Stimulated activated CD4-positive, alpha-beta T cell treated with anti-CD3 and anti-CD28 coated beads, Interleukin-12 subunit alpha, Interleukin-12 subunit beta, amount 100 ng/mL, for 24 hours (primary cell): ENCODE data around the gene DDHD1.

Experiments
- DNase-seq, 2 experiments: peaks; one replicate each; pipeline ENCODE4 v3.0.0-alpha.2; 2020; ENCODE audit warnings: low read depth in 2 of 2

Gene DDHD1

GRCh38 chr14:53034036-53034435, 119.1 kb downstream of the DDHD1 start:
- no peak for DNase-seq

- no peak for DNase-seq
Measured at GRCh38 chr14:53032838-53033390, 120.2 kb downstream of the DDHD1 start.

DNA sequence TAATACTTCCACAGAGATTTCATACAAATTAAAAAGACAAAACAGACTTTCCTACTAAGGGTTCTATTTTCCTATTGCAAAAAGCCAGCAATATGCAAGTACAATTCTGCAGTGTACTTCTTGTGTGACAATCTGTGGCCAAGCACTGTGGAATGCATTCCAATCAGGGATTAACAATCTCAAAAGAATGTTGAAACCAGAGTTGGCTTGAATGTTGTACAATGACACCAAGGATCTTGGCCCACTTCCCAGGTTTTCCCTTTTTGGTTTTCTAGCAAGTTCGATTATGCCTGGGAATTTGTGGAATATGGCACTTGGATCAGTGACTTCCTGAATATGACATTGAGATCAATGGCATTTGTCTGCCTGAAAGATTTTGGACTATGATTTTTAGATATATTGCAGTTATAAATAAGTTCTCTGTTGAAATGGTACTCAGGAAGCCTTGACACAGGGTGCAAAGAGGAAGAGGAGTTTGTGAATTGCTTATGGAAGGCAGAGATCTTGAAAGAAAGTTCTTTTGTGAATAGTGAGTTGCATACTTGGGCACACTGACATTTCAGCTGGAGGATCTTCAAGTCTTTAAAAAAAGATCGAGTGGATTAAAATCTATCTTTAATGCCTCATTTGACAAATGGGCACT, 120.8 kb downstream of the DDHD1 start:
- DNase-seq = no peak

DNA sequence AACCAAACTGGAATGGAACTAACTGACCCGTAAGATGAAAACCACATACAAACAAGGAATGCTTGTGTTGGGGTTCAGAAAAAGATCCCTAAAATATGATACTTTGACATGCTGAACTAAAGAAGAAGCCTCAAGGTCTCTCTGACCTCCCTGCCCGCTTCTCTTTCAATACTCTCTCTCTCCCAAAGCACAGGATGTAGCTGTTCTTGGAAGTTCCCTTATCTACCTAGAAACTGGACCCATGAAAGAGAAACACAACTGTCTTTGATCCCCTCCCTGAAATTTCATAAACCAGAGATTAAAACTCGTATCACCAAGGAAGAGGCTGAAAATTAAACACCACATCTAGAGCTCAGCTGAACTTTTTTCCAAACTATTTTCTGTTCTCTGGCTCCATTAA, 125.6 kb downstream of the DDHD1 start:
- no peak for DNase-seq

DNA sequence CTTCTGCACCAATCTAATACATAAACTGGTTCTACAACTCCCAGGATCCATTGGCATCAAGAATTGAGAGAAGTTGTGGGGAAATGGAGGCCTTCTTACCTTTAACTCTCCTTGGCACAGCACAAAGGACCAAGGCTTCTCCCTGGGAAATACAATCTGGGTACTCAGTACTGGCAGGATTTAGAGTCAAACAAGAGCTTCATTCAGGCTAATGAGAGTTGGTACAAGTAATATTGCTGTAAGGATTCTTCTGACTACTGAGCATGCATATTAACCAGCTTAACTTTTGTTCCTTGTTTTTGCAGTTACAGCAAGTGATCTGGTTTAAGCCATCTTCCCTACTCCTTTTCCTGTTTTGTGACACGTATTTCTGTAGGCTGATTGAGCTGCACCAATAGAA, 126.1 kb downstream of the DDHD1 start:
- no peak for DNase-seq

GRCh38 chr14:53023325-53023724, 129.8 kb downstream of the DDHD1 start:
- DNase-seq = no peak

- no peak for DNase-seq
Measured at GRCh38 chr14:53022593-53022992, 130.5 kb downstream of the DDHD1 start.

- no peak for DNase-seq
Measured at GRCh38 chr14:53020193-53020932, 132.8 kb downstream of the DDHD1 start.

GRCh38 chr14:53019406-53019805, 133.7 kb downstream of the DDHD1 start:
- DNase-seq = no peak

GRCh38 chr14:53017837-53018236, 135.3 kb downstream of the DDHD1 start:
- no peak for DNase-seq

GRCh38 chr14:53016919-53017318, 136.2 kb downstream of the DDHD1 start:
- no peak for DNase-seq

DNA sequence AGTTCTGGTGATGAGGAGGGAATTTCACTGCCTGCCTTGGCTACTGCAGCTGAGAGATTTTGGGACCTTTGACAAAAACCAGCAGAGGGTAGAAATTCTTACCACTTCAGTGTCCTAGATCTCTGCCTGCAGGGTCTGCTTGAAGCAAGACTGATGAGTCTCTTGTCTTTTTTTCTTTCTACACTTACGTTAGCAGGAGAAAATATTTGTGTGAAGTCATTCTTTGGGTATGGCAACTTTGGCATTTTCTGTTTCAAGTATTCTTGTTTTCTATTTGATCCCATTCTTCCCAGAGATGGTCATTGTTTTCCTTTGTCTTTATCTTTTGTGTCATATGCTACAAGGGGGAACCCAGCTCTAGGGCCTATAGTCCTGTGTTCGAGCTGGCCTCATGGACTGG, 136.6 kb downstream of the DDHD1 start:
- no peak for DNase-seq

DNA sequence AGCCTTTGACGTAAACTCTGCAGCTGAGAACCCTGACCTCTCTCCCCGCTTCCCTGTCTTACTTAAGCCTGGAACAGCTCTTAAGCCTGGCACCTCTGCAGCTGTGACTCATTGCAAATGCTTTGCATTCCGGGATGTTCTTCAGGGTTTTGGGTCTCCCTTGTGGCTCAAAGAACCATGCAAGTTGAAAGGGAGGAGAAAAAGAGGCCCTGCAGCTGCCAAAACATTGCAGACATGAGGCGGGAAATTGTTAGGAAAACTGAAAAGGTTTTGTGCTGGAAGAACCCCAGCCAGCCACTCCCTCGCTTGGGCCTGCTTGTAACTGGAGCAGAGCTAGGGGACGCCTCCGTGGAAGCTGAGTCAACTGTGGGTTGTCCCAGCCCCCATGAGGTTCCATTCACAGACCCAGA, 142.1 kb downstream of the DDHD1 start:
- no peak for DNase-seq

DNA sequence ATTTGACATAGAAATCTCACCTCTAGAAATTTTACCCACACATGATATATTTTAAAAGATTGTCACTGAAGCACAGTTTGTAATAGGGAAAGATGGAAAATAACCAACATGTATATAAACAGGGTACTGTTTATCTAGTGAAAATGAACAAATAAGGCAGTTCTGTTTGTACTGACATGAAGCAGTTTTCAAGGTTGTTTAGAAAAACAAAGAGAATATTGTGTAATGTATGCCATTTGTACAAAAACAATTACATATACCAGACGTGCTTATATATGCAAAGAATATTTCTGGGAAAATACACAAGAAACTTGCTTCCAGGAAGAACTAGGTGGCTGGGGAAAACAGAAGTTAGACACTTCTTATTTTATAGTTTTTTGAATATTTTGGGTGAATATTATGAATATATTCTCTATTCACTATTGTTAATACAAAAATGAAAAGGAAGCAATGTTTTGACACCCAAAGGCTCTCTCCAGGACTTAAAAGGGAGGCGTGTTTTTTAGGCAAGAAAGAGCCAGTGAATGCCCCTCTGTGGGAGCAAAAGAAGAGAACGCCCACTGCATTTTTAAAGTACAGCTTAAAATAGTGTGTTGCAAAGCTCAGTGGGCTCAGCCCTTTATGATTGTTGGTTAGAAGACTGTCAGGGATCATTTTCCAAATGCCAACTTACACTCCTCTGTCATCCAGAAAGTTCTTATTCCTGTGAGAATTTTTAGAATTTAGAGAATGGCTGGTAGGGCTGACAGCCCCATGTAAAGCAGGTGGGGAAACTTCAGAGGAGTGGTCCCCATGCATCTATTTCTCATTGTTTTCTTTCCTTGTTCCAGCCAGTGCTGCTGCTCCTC, 142.7 kb downstream of the DDHD1 start:
- no peak for DNase-seq

GRCh38 chr14:53006931-53007562, 146.1 kb downstream of the DDHD1 start:
- no peak for DNase-seq

GRCh38 chr14:53004976-53005375, 148.1 kb downstream of the DDHD1 start:
- DNase-seq = no peak

- DNase-seq = no peak
Measured at GRCh38 chr14:53003776-53004175, 149.3 kb downstream of the DDHD1 start.

DNA sequence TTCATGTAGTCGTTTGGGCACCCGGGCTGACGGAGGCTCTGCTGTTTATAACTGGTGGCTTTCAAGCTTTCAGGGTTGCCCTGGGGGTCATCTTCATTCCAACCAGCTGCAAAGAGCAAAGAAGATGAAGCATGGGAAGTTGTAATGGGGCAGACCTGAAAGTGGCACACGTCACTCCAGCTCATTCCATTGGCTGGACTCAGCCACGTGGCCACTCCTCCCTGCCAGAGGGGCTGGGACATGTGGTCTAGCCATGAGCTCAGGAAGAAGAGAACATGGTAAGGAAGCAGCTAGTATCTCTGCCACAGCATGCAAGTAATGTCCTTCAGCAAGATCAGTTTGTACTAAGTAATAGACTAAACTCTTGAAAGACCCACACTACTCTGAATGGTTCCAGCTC, 150.5 kb downstream of the DDHD1 start:
- DNase-seq = no peak

- DNase-seq = no peak
Measured at GRCh38 chr14:53001787-53002378, 151.2 kb downstream of the DDHD1 start.

- DNase-seq = no peak
Measured at GRCh38 chr14:52998376-52999015, 154.6 kb downstream of the DDHD1 start.

GRCh38 chr14:52996493-52996892, 156.6 kb downstream of the DDHD1 start:
- DNase-seq = no peak
